PC-9 (cell line): ENCODE measurements around the gene PAK3. TPM values are rescaled to one million over a fixed set of nuclear protein-coding genes. Genes with fewer than 3 reads are reported as not detected.

Source experiments
- BruUV-seq: library from RNA; stranded (reverse); fragments of 400-500 nt; replicated peaks from 2 replicates; lab custom pipeline; 2021; lab: Mats Ljungman, UMichigan
- CTCF ChIA-PET: fragments of 300-600 bp; sonication (Branson Sonifier 250); formaldehyde crosslinking; loops from one replicate; lab custom pipeline; 2022; ENCODE audit warnings: antibody characterized with exemption; lab: Charles Lee
- POLR2A ChIA-PET: fragments of 300-600 bp; sonication (Branson Sonifier 250); formaldehyde crosslinking; loops from one replicate; lab custom pipeline; 2022; ENCODE audit warnings: antibody characterized with exemption; ENCODE audit not compliant: unreplicated experiment; lab: Charles Lee
- DNase-seq, 2 experiments: peaks; one replicate each; pipeline versions ENCODE4 v3.0.0 to v3.0.0-alpha.2; 2015 to 2022; ENCODE audit warnings: mixed read lengths in 1 of 2
- H2AFZ ChIP-seq: fragments of 200-600 bp; sonication (generic); 2 replicates; pipeline ENCODE4 v1.8.1; 2017; ENCODE audit warnings: antibody characterized with exemption
- H3F3A ChIP-seq: fragments of 200-600 bp; sonication (generic); 2 replicates; pipeline ENCODE4 v1.8.1; 2017; ENCODE audit warnings: antibody characterized with exemption, mild to moderate bottlenecking, low read depth; ENCODE audit not compliant: insufficient read depth
- H3K27ac ChIP-seq: fragments of 200-600 bp; sonication (generic); 2 replicates; pipeline ENCODE4 v1.6.1; 2016; ENCODE audit warnings: mixed run types
- H3K27me3 ChIP-seq: fragments of 200-600 bp; sonication (generic); 2 replicates; pipeline ENCODE4 v1.6.1; 2016; ENCODE audit warnings: low read depth, mixed run types; ENCODE audit not compliant: insufficient read depth
- H3K36me3 ChIP-seq: fragments of 200-600 bp; sonication (generic); 2 replicates; pipeline ENCODE4 v1.6.1; 2016; ENCODE audit warnings: low read depth, mixed run types
- H3K4me1 ChIP-seq: fragments of 200-600 bp; sonication (generic); replicated peaks from 2 replicates; pipeline ENCODE4 v1.6.1; 2016; ENCODE audit warnings: mixed run types; ENCODE audit not compliant: insufficient read depth
- H3K4me2 ChIP-seq: fragments of 200-600 bp; sonication (generic); 2 replicates; pipeline ENCODE4 v1.6.1; 2017; ENCODE audit warnings: mixed run types
- H3K4me3 ChIP-seq: fragments of 200-600 bp; sonication (generic); 2 replicates; pipeline ENCODE4 v1.6.1; 2016; ENCODE audit warnings: mixed run types
- H3K79me2 ChIP-seq: fragments of 200-600 bp; sonication (generic); 2 replicates; pipeline ENCODE4 v1.6.1; 2017; ENCODE audit warnings: low read depth, mixed run types
- H3K9me2 ChIP-seq: fragments of 200-600 bp; sonication (generic); 2 replicates; pipeline ENCODE4 v1.8.1; 2017; ENCODE audit warnings: mild to moderate bottlenecking; ENCODE audit not compliant: insufficient read depth
- H3K9me3 ChIP-seq: fragments of 200-600 bp; sonication (generic); 2 replicates; pipeline ENCODE4 v1.8.1; 2016; ENCODE audit warnings: low read depth; ENCODE audit not compliant: insufficient read depth
- H4K20me1 ChIP-seq: fragments of 200-600 bp; sonication (generic); 2 replicates; pipeline ENCODE4 v1.8.1; 2017; ENCODE audit not compliant: insufficient read depth
- EZH2 ChIP-seq: fragments of 200-600 bp; sonication (generic); IDR thresholded peaks from 2 replicates; pipeline ENCODE4 v1.8.0; 2017; ENCODE audit warnings: antibody characterized with exemption, low read depth
- intact Hi-C: fragments of 100-400 bp; cut with micrococcal nuclease; formaldehyde crosslinking; loops from one replicate; pipeline ENCODE4 v1.10.0; 2022; ENCODE audit not compliant: unreplicated experiment
- total RNA-seq: library from RNA; stranded (reverse); gene quantifications from 2 replicates; pipeline ENCODE4 v1.2.3, GENCODE V29; 2021
- TF ChIP-seq, protein P1 (sequence below): fragments of 200-600 bp; sonication (generic); conservative IDR thresholded peaks from 2 replicates; pipeline ENCODE4 v1.6.1; 2017; ENCODE audit warnings: mixed run types, antibody characterized with exemption, mild to moderate bottlenecking, moderate library complexity

PAK3 gene
- total RNA-seq, 1 experiment from 2014 or later, result not detected

DNA sequence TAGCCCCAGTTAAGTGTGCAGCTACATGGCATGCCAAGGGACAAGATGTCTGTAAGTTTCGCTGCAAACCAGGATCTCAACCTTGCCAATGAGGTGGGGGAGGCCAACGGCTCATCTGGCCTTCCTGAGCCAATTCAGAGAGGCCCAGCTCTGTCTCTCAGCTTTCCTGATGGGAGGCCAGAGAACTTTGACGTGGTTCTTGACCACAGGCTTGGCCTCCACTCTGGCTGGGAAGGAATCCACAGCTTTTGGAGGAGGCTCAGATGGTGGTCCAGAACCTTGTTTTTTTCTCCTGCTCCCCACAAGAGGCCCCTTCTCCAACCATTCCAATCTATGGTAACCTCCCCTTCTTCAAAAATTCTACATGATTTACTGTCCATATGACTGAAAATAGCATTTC, 164.5 kb downstream of the PAK3 start:
- Histone ChIP-seq H3K27ac (no peak overlapping the region), H3K36me3 (no peaks in the 10 kb centered on the region), H3K27me3 (no peaks in the 10 kb centered on the region), H2AFZ (no peak overlapping the region), H3F3A (no peaks in the 10 kb centered on the region), H3K9me2 (no peaks in the 10 kb centered on the region), H3K9me3 (no peaks in the 10 kb centered on the region), H4K20me1 (no peaks in the 10 kb centered on the region), H3K79me2 (no peaks in the 10 kb centered on the region), H3K4me1 (no peaks in the 10 kb centered on the region), H3K4me2 (no peak overlapping the region), H3K4me3 (no peak overlapping the region)
- intact Hi-C loops, result no loop called here
- no peak for DNase-seq
- TF ChIP-seq EZH2, result no peak
- TF ChIP-seq, protein P1, sequence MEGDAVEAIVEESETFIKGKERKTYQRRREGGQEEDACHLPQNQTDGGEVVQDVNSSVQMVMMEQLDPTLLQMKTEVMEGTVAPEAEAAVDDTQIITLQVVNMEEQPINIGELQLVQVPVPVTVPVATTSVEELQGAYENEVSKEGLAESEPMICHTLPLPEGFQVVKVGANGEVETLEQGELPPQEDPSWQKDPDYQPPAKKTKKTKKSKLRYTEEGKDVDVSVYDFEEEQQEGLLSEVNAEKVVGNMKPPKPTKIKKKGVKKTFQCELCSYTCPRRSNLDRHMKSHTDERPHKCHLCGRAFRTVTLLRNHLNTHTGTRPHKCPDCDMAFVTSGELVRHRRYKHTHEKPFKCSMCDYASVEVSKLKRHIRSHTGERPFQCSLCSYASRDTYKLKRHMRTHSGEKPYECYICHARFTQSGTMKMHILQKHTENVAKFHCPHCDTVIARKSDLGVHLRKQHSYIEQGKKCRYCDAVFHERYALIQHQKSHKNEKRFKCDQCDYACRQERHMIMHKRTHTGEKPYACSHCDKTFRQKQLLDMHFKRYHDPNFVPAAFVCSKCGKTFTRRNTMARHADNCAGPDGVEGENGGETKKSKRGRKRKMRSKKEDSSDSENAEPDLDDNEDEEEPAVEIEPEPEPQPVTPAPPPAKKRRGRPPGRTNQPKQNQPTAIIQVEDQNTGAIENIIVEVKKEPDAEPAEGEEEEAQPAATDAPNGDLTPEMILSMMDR, result no peak
- BruUV-seq, result no TSS peak
- CTCF ChIA-PET, result no interaction called here
- POLR2A ChIA-PET, result no interaction called here

DNA sequence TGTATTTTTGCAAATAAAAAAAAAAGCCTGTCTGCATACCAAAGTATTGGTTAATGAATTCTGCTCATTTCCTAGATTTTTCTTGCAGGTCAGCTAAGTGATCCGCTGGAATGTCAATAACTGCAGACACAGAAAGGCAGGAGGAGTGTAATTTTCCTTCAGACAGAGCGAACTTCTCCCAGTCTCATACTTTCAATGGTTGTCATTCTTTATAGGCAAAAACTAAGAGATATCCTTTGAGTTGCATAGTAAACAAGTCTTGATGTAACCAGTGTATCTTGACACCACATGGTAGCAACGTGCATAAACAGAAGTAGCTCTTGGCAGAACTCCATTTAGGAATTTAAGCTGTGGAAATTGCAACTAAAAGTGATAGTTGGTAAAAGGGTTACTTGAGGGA, 166.1 kb downstream of the PAK3 start:
- ChIA-PET CTCF (no interaction called here), POLR2A (no interaction called here)
- DNase-seq, result no peak

DNA sequence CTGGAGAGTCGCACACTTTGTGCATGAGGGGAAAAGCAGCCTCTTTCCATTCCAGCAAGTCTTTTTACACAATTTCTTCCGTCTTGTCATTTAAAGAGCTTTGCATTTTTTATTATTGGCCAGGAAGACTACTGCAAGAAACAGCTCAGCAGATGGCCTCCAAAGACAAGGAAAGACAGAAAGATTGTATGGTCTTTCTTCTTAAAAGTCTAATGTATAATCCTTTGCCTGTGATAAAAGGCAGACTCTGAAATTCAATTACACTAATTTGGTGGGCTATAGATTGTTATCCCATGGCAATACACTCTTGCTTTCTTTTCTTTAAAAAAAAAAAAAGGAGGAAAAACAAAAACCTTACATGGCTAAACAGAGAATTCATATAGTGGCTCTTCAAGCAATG, 168.4 kb downstream of the PAK3 start:
- no peaks in the 10 kb centered on the region for H3K9me3 ChIP-seq
- ChIA-PET CTCF (no interaction called here), POLR2A (no interaction called here)
- H4K20me1 ChIP-seq, result no peaks in the 10 kb centered on the region
- H3F3A ChIP-seq, result no peaks in the 10 kb centered on the region
- no peak overlapping the region for H3K27ac ChIP-seq
- no peaks in the 10 kb centered on the region for H3K9me2 ChIP-seq
- H3K4me2 ChIP-seq, result no peak overlapping the region
- no peaks in the 10 kb centered on the region for H3K36me3 ChIP-seq
- 0 out of 2 replicates have a peak, but pooled peaks cover 9% of the 10 kb centered on the region for H3K27me3 ChIP-seq
- no peak overlapping the region for H3K4me3 ChIP-seq
- no peak for DNase-seq
- intact Hi-C loops, result no loop called here
- no peak for TF ChIP-seq EZH2
- TF ChIP-seq, protein P1, result no peak
- BruUV-seq, result no TSS peak
- no peaks in the 10 kb centered on the region for H3K4me1 ChIP-seq
- no peak overlapping the region for H2AFZ ChIP-seq
- no peaks in the 10 kb centered on the region for H3K79me2 ChIP-seq

More for the DNA sequence above, 166.1 kb downstream of the PAK3 start:
- Histone ChIP-seq H3K36me3 (no peaks in the 10 kb centered on the region), H3K4me2 (no peak overlapping the region), H3K27me3 (no peaks in the 10 kb centered on the region), H3K4me1 (no peaks in the 10 kb centered on the region), H3K79me2 (no peaks in the 10 kb centered on the region), H3K9me2 (no peaks in the 10 kb centered on the region), H2AFZ (no peak overlapping the region), H4K20me1 (no peaks in the 10 kb centered on the region), H3K9me3 (no peaks in the 10 kb centered on the region), H3K4me3 (no peak overlapping the region), H3K27ac (no peak overlapping the region), H3F3A (no peaks in the 10 kb centered on the region)
- intact Hi-C loops, result no loop called here
- BruUV-seq, result no TSS peak
- no peak for TF ChIP-seq EZH2
- TF ChIP-seq, protein P1, result no peak
